ENCODE data around the gene RHOC.

RHOC gene

GRCh38 chr1:112675728-112676381 is 31.1 kb downstream of the RHOC start:
- DNase-seq: no peak

DNA sequence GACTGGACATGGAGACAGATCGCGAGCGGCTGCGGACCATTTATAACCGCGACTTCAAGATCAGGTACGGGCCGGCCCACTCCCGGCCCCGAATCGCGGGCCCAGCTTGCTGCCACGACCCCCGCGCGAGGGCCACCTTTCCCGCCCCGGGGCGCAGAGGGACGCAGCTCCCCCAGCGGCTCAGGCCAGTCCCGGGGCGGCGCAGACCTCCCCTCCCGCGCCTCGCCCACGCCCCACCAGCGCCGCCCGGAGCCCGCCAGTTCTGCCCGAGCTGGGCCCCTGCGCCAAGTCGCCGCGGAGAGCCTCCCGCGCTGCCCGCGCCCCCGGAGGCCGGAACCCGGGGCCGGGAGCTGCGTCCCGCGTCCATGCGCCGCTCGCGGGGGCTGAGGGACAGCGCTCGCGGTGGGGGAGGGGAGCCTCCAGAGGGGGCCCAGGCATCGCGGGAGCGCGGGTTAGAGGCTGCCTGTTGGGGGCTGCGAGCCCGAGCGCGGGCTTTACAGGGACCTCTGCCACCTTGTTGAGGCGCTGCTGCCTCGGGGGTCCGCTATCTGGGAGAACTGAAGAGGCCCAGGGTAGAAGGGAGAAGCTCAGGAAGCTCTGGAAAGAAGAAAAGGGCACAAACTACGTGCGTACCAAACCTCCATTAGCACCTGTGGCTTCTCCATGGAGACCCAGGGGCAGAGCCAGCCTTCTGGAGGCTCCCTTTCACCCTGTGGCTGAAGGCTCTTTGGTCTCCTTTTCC is 31.8 kb downstream of the RHOC start:
- no peak for DNase-seq

DNA sequence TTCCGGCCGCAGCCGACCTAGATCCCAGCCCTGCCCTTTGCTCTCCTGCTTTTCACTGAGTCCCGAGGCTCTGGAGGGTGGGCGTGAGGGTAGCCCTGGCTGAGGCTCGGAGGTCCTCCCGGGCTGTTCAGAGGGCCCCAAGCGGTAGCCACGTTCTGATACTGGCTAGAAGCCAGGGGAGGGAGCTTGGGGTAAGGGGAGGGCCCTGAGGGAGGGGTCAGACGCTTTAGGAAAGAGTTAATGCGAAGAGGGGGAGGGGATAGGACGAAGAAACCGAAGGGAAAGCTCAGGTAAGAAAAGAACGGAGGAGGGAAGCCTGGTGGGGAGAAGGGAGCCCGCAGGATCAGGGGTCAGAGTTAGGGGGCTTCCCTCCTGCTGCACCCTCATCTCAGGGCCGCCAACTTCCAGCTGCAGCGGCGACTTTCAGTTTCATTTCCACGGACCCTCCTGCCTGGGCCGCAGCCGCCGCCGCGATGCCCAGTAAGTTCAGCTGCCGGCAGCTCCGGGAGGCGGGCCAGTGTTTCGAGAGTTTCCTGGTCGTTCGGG is 32.4 kb downstream of the RHOC start, which contains the start of gene MOV10:
TSS of gene MOV10 (plus strand) at position 220 of the 546 bp plus-strand sequence. CDS start at position 474, 254 bp downstream.
- DNase-seq: peak; percentile 57

GRCh38 chr1:112673592-112674439 is 33.1 kb downstream of the RHOC start:
- DNase-seq: no peak

DNA sequence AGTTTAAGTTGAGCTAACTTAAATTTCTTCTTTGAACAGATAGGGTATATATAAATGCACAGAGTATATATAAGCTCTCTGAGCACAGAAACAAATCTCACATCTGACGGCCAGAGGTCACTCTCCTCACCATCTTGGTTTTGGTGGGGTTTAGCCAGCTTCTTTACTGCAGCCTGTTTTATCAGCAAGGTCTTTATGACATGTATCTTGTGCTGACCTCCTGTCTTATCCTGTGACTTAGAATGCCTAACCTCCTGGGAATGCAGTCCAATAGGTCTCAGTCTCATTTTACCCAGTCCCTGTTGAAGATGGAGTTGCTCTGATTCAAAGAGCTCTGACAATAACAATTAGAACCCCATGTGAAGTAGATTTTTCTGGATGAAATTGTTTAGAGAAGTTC is 34.1 kb downstream of the RHOC start:
- no peak for DNase-seq

GRCh38 chr1:112672009-112672408 is 34.9 kb downstream of the RHOC start:
- DNase-seq: no peak

DNA sequence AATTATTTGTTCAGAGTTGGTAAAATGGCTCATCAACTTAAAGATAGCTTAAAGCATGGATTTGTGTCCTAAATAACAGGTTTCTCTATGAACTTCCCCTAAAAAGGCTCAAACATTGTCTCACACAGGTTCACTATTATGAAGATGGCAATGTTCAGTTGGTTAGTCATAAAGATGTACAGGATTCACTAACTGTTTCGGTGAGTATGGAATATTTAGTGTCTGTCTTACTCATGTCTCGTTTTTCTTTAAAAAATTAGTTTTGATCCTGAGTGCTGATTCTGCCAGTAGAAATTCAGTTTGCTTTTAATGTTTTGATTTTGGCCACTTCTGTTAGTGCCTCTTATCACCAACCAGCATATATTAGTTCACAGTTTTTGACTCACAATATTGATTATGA is 40.0 kb downstream of the RHOC start:
- DNase-seq: no peak

GRCh38 chr1:112665857-112666256 is 41.1 kb downstream of the RHOC start:
- DNase-seq: no peak

DNA sequence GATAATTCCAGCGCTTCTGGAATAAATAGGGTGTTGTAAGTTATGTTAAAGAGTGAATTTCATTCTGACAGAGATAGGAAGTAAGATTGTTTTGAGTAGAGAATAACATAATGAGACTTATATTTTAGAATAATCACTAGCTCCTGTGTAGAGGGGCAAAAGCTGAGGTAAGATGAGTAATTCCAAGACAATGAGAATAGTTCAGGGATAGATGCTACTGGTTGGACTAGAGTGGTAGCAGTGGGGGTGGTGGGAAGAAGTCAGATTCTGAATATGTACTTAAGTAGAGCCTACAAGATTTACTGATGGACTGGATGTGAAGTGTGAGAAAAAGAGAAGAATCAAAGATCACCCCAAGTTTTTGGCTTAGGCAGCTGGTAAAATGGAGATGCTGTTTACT is 55.7 kb downstream of the RHOC start:
- DNase-seq: no peak
